ENCODE data around the gene ZNF202.
"Not testable (repeated sequence)": the region's sequence is repeated elsewhere in the genome, so short reads cannot be mapped to it uniquely, and the experiment has no call there.

Gene ZNF202

GRCh38 chr11:123741159-123742030 is at the start of gene ZNF202:
ZNF202 (minus strand) TSS chr11:123741660; CDS start chr11:123730888, 10,772 bp downstream.
- DNase-seq (ENCODE audit: low read depth in 2 of 2) = peak; percentile 83

- DNase-seq (ENCODE audit: low read depth in 2 of 2) = no peak
These were observed 42.1 kb upstream of the ZNF202 start for GRCh38 chr11:123783536-123783935.

- DNase-seq (ENCODE audit: low read depth in 2 of 2) = no peak
These were observed 37.1 kb upstream of the ZNF202 start for GRCh38 chr11:123778511-123778910.

GRCh38 chr11:123775715-123776549 is 34.5 kb upstream of the ZNF202 start:
- DNase-seq (ENCODE audit: low read depth in 2 of 2) = no peak

GRCh38 chr11:123775289-123775688 is 33.8 kb upstream of the ZNF202 start:
- no peak for DNase-seq (ENCODE audit: low read depth in 2 of 2)

GRCh38 chr11:123773959-123774358 is 32.5 kb upstream of the ZNF202 start:
- DNase-seq (ENCODE audit: low read depth in 2 of 2) = no peak

- DNase-seq (ENCODE audit: low read depth in 2 of 2) = no peak
These were observed 31.6 kb upstream of the ZNF202 start for GRCh38 chr11:123773026-123773425.

- no peak for DNase-seq (ENCODE audit: low read depth in 2 of 2)
These were observed 30.2 kb upstream of the ZNF202 start for GRCh38 chr11:123771664-123772063.

- no peak for DNase-seq (ENCODE audit: low read depth in 2 of 2)
These were observed 29.3 kb upstream of the ZNF202 start for GRCh38 chr11:123770712-123771111.

GRCh38 chr11:123765601-123766000 is 24.1 kb upstream of the ZNF202 start:
- DNase-seq (ENCODE audit: low read depth in 2 of 2) = no peak

GRCh38 chr11:123762422-123762821 is 21.0 kb upstream of the ZNF202 start:
- no peak for DNase-seq (ENCODE audit: low read depth in 2 of 2)

GRCh38 chr11:123760894-123761293 is 19.4 kb upstream of the ZNF202 start:
- DNase-seq (ENCODE audit: low read depth in 2 of 2) = no peak

GRCh38 chr11:123757976-123758375 is 16.5 kb upstream of the ZNF202 start:
- DNase-seq (ENCODE audit: low read depth in 2 of 2) = no peak

- no peak for DNase-seq (ENCODE audit: low read depth in 2 of 2)
These were observed 14.4 kb upstream of the ZNF202 start for GRCh38 chr11:123755813-123756212.

GRCh38 chr11:123755344-123755743 is 13.9 kb upstream of the ZNF202 start:
- DNase-seq (ENCODE audit: low read depth in 2 of 2) = no peak

GRCh38 chr11:123754101-123754568 is 12.7 kb upstream of the ZNF202 start, which contains the start of gene OR6X1:
OR6X1 (minus strand) TSS chr11:123754518; CDS start chr11:123754518, 0 bp downstream.
- DNase-seq (ENCODE audit: low read depth in 2 of 2) = no peak

- no peak for DNase-seq (ENCODE audit: low read depth in 2 of 2)
These were observed 11.7 kb upstream of the ZNF202 start for GRCh38 chr11:123753110-123753509.

GRCh38 chr11:123751781-123752180 is 10.3 kb upstream of the ZNF202 start:
- no peak for DNase-seq (ENCODE audit: low read depth in 2 of 2)

- DNase-seq (ENCODE audit: low read depth in 2 of 2) = not testable (repeated sequence)
These were observed 6.9 kb upstream of the ZNF202 start for GRCh38 chr11:123748349-123748748.

- DNase-seq (ENCODE audit: low read depth in 2 of 2) = no peak
These were observed 4.4 kb upstream of the ZNF202 start for GRCh38 chr11:123745764-123746451.

- DNase-seq (ENCODE audit: low read depth in 2 of 2) = no peak
These were observed 1.3 kb upstream of the ZNF202 start for GRCh38 chr11:123742724-123743120.
